Measurements from ENCODE around the gene PACC1. TPM values are rescaled to one million over a fixed set of nuclear protein-coding genes. Genes with fewer than 3 reads are reported as not detected.
A peak's percentile ranks its signal among the peaks of the same experiment; 100 is the strongest.

PACC1 gene
- total RNA-seq, 4 donors from 2014 or later = 2.2 to 5.0 (median 3.7) TPM

DNA sequence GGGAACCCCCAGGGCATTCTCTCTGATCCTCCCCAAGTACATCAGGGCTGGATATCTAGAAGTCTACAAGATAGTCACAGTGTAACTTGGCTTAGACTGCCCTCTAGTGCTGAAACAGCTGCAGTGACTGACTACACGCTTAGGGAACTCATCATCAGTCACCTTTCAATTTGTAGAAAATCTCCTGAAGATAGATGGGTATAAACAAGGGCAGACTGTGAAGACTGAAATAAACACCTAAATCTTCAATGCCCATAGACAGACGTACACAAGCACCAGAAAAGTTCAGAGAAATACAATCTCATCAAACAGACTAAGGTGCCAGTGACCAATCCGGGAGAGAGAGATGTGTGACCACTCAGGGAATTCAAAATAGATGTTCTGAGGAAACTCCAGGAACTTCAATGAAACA lies 46.6 kb downstream of the PACC1 start:
- Histone ChIP-seq H3K4me3 (no peak overlapping the region), H3K9me3 (no peaks in the 10 kb centered on the region), H3K27ac (replicated peaks in 1 of 4) (no peak overlapping the region), H3K36me3 (peaks cover 0 to 20% (median 4%) of the 10 kb centered on the region in 4 donors), H3K4me1 (peaks cover 8 to 38% (median 33%) of the 10 kb centered on the region in 4 donors), H3K27me3 (no peaks in the 10 kb centered on the region)
- TF ChIP-seq POLR2A (IDR thresholded peaks at IDR 0.05; ENCODE audit: low read depth) = no peak
- no peak for TF ChIP-seq POLR2AphosphoS5 (IDR thresholded peaks at IDR 0.05)
- no peak for TF ChIP-seq EP300 (IDR thresholded peaks at IDR 0.05)
- peak; percentile 77 to 95 (median 82) for TF ChIP-seq CTCF (IDR thresholded peaks at IDR 0.05)
- WGBS = 73% methylated on average over 3 of the region's 3 CpGs
- intact Hi-C loops (cut with DNase I) = loop anchor here (2.0 to 5.0 kb wide), 3 partner anchors 76 to 297 kb away; no protein-coding TSS in a partner anchor
- no peak for DNase-seq (ENCODE audit: extremely low spot score)

DNA sequence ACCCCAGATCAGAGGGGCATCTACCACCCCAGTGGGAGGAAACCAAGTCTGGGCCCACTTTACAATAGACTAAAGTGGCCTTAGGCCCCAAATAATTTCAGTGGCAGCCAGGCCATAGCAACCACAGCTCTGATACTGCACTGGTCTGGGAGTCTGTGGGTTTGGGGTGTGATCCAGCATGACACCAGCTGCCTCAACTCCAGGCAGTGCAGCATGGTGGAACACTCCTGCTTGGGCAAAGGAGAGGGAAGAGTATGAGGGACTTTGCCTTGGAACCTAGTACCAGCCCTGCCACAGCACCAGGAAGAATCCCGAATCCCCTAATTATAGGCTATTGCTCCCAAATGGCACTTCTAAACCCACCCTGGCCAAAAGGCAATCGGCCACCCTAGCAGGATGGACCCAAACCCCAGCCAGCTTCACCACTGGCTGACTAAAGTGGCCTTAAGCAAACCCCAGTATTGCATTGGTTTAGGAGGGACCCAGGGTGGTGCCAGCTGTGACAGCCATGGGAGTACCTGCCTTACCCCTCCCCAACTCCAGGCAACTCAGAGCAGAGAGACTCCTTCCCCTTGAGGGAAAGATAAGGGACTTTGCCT lies 47.1 kb downstream of the PACC1 start:
- peaks cover 0 to 25% (median 7%) of the 10 kb centered on the region in 4 donors for H3K36me3 ChIP-seq
- no peaks in the 10 kb centered on the region for H3K9me3 ChIP-seq
- H3K27ac ChIP-seq (replicated peaks in 1 of 4) = peak overlapping the region in 3 of 4 donors; percentile 11 to 32 (median 17)
- DNase-seq (ENCODE audit: extremely low spot score) = no peak
- WGBS = no CpG with 5 or more reads among the region's 2 CpGs
- TF ChIP-seq POLR2AphosphoS5 (IDR thresholded peaks at IDR 0.05) (no peak), POLR2A (IDR thresholded peaks at IDR 0.05; ENCODE audit: low read depth) (no peak), CTCF (IDR thresholded peaks at IDR 0.05) (no peak)
- peaks cover 8 to 38% (median 33%) of the 10 kb centered on the region in 4 donors for H3K4me1 ChIP-seq
- intact Hi-C loops (cut with DNase I) = loop anchor here (2.0 to 5.0 kb wide), 3 partner anchors 75 to 297 kb away; no protein-coding TSS in a partner anchor
- H3K27me3 ChIP-seq = no peaks in the 10 kb centered on the region
- no peak overlapping the region for H3K4me3 ChIP-seq

- Histone ChIP-seq H3K36me3 (peaks cover 0 to 31% (median 10%) of the 10 kb centered on the region in 4 donors), H3K4me1 (peaks cover 8 to 38% (median 33%) of the 10 kb centered on the region in 4 donors), H3K27ac (replicated peaks in 1 of 4) (peak overlapping the region in 3 of 4 donors; percentile 11 to 32 (median 17)), H3K4me3 (no peak overlapping the region), H3K9me3 (no peaks in the 10 kb centered on the region), H3K27me3 (no peaks in the 10 kb centered on the region)
- WGBS = 42% methylated on average over 5 of the region's 5 CpGs
- no peak for DNase-seq (ENCODE audit: extremely low spot score)
- intact Hi-C loops (cut with DNase I) = loop anchor here (5.0 kb wide), 2 partner anchors 75 to 90 kb away; no protein-coding TSS in a partner anchor
- TF ChIP-seq POLR2AphosphoS5 (IDR thresholded peaks at IDR 0.05) = no peak
- TF ChIP-seq CTCF (IDR thresholded peaks at IDR 0.05) = no peak
- TF ChIP-seq POLR2A (IDR thresholded peaks at IDR 0.05; ENCODE audit: low read depth) = no peak
- no peak for TF ChIP-seq EP300 (IDR thresholded peaks at IDR 0.05)
These were observed 47.8 kb downstream of the PACC1 start for GRCh38 chr1:212366901-212367300.

DNA sequence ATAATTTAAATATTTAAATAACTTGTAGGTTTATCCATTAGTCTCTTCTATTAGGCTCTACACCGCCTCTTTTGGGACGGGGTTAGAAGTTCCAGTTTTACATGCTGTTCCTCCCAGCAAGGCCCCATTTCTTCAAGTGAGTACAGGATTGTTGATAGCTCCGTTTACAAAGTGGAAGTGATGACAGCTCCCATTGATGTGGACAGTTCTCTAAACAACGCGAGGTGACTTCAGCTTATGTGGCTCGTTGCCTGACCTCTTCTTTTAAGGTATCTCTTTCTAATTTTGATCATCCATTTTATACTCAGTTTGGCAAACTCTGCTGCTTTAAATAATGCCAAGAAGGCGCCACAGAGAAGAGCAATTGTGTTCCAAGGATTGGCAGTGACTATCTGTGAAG lies 49.7 kb downstream of the PACC1 start:
- 49% methylated on average over 7 of the region's 7 CpGs for WGBS
- Histone ChIP-seq H3K4me3 (no peak overlapping the region), H3K27ac (replicated peaks in 1 of 4) (peak overlapping the region; percentile 1 to 62 (median 44)), H3K4me1 (peaks cover 8 to 38% (median 33%) of the 10 kb centered on the region in 4 donors), H3K36me3 (peaks cover 0 to 50% (median 23%) of the 10 kb centered on the region in 4 donors), H3K27me3 (no peaks in the 10 kb centered on the region), H3K9me3 (no peaks in the 10 kb centered on the region)
- no peak for DNase-seq (ENCODE audit: extremely low spot score)
- TF ChIP-seq POLR2AphosphoS5 (IDR thresholded peaks at IDR 0.05) (peak; percentile 31 to 32), EP300 (IDR thresholded peaks at IDR 0.05) (no peak)
- intact Hi-C loops (cut with DNase I) = loop anchor here (5.0 kb wide), 2 partner anchors 73 to 92 kb away; no protein-coding TSS in a partner anchor

DNA sequence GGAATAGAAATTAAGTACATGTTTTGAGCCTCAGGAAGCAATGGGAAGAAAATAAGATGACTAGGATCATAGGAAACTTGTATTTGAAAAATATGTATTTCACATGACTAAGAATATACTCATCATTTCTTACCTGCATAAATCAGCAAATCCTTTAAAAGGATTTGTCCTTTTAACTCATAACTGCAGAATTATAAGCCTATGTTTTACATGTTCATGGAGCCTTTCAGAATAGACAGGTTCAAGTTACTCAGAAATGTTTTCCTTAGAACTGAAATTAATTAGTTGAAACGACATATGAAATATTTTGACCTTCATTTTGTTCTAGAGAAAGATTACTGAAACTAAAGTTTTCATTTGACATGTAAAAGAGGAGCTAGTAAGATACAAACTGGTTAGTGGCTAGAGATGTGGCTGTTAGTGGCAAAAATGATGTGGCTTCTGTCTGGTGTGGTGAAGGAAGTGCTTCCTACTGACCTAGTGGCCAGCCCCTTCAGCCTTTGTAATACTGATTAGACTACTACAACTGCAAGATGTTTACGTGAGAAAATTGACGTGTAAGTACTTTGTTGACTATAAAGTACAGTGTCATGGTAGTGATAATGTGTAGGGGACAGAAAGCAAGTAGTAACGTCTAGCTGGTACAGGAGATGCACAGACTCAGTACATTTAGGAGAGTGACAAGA lies 54.7 kb downstream of the PACC1 start:
- TF ChIP-seq POLR2AphosphoS5 (IDR thresholded peaks at IDR 0.05) (no peak), EP300 (IDR thresholded peaks at IDR 0.05) (no peak)

More for the DNA sequence above, 54.7 kb downstream of the PACC1 start:
- no peak overlapping the region for H3K4me3 ChIP-seq
- H3K4me1 ChIP-seq = peaks cover 4 to 10% (median 8%) of the 10 kb centered on the region in 4 donors
- intact Hi-C loops (cut with DNase I) = no loop called here
- H3K27ac ChIP-seq (replicated peaks in 1 of 4) = no peak overlapping the region
- no peaks in the 10 kb centered on the region for H3K27me3 ChIP-seq
- DNase-seq (ENCODE audit: extremely low spot score) = no peak
- WGBS = 86% methylated on average over 4 of the region's 4 CpGs
- peaks cover 17 to 78% (median 52%) of the 10 kb centered on the region in 4 donors for H3K36me3 ChIP-seq
- H3K9me3 ChIP-seq = no peaks in the 10 kb centered on the region
